Suprapubic skin (tissue), 4 donors: ENCODE results near the gene PDE5A. TPM values are rescaled to one million over a fixed set of nuclear protein-coding genes. Genes with fewer than 3 reads are reported as not detected.
"Not testable (repeated sequence)": the region's sequence is repeated elsewhere in the genome, so short reads cannot be mapped to it uniquely, and the experiment has no call there.

ENCODE experiments used
- DNase-seq, 2 donors: peaks; one replicate each; pipeline ENCODE4 v3.0.0-alpha.2; 2019; ENCODE audit warnings: low spot score in 2 of 2
- H3K27ac ChIP-seq: fragments of 200-600 bp; sonication (generic); one replicate; pipeline ENCODE4 v1.5.1; 2019
- H3K27me3 ChIP-seq: fragments of 200-600 bp; sonication (generic); one replicate; pipeline ENCODE4 v1.5.1; 2019
- H3K36me3 ChIP-seq: fragments of 200-600 bp; sonication (generic); one replicate; pipeline ENCODE4 v1.5.1; 2019
- H3K4me1 ChIP-seq: fragments of 200-600 bp; sonication (generic); one replicate; pipeline ENCODE4 v1.5.1; 2019
- H3K4me3 ChIP-seq: fragments of 200-600 bp; sonication (generic); one replicate; pipeline ENCODE4 v1.5.1; 2019; ENCODE audit warnings: mild to moderate bottlenecking
- H3K9me3 ChIP-seq: fragments of 200-600 bp; sonication (generic); one replicate; pipeline ENCODE4 v1.5.1; 2019
- CTCF ChIP-seq, 2 donors: fragments of 200-600 bp in 1 of 2; fragments of 450-650 bp in 1 of 2; sonication (generic) in 1 of 2; IDR thresholded peaks; one replicate each; pipeline ENCODE4 v1.5.1; 2016 to 2019; ENCODE audit warnings: antibody characterized with exemption in 2 of 2, mild to moderate bottlenecking in 1 of 2, moderate library complexity in 1 of 2
- EP300 ChIP-seq: sonication (generic); formaldehyde crosslinking; IDR thresholded peaks from one replicate; pipeline ENCODE4 v1.6.1; 2017; ENCODE audit warnings: antibody characterized with exemption
- POLR2A ChIP-seq, 2 donors: fragments of 450-650 bp; IDR thresholded peaks; one replicate each; pipeline ENCODE4 v1.6.1; 2017; ENCODE audit warnings: antibody characterized with exemption in 2 of 2, mild to moderate bottlenecking in 2 of 2, moderate library complexity in 2 of 2
- POLR2AphosphoS5 ChIP-seq, 3 donors: sonication (generic); formaldehyde crosslinking; IDR thresholded peaks; one replicate each; pipeline ENCODE4 v1.6.1; 2017; ENCODE audit warnings: antibody characterized with exemption in 3 of 3
- WGBS: methylation state at CpG from one replicate; pipeline ENCODE4 v1.1.5; 2018; 5-methylcytosine and 5-hydroxymethylcytosine counted together
- total RNA-seq, 4 donors: library from RNA; depleted of rRNA; stranded (reverse); fragments of >200 nt; gene quantifications; one replicate each; pipeline ENCODE4 v1.1.0, GENCODE V29; 2016

PDE5A gene
- total RNA-seq, 4 donors from 2014 or later: 6.4 to 20.0 (median 9.8) TPM

GRCh38 chr4:119646347-119647071 lies 17.9 kb upstream of the PDE5A start:
- no peak for DNase-seq
- Histone ChIP-seq H3K27me3 (no peaks in the 10 kb centered on the region), H3K27ac (no peak overlapping the region), H3K4me1 (no peaks in the 10 kb centered on the region), H3K4me3 (no peak overlapping the region), H3K36me3 (no peaks in the 10 kb centered on the region), H3K9me3 (no peaks in the 10 kb centered on the region)
- TF ChIP-seq POLR2AphosphoS5 (IDR thresholded peaks at IDR 0.05): no peak
- no peak for TF ChIP-seq POLR2A (IDR thresholded peaks at IDR 0.05)
- no peak for TF ChIP-seq CTCF (IDR thresholded peaks at IDR 0.05)
- no peak for TF ChIP-seq EP300
- WGBS: 34% methylated on average over 5 of the region's 5 CpGs

GRCh38 chr4:119643306-119644042 lies 14.9 kb upstream of the PDE5A start:
- WGBS: 63% methylated on average over 6 of the region's 6 CpGs
- no peaks in the 10 kb centered on the region for H3K9me3 ChIP-seq

GRCh38 chr4:119641765-119642164 lies 13.2 kb upstream of the PDE5A start:
- H3K4me1 ChIP-seq: no peaks in the 10 kb centered on the region
- no peak overlapping the region for H3K4me3 ChIP-seq
- DNase-seq: no peak
- H3K27ac ChIP-seq: no peak overlapping the region
- no peaks in the 10 kb centered on the region for H3K9me3 ChIP-seq
- TF ChIP-seq POLR2A (IDR thresholded peaks at IDR 0.05) (no peak), CTCF (IDR thresholded peaks at IDR 0.05) (no peak), POLR2AphosphoS5 (IDR thresholded peaks at IDR 0.05) (no peak), EP300 (no peak)
- no peaks in the 10 kb centered on the region for H3K27me3 ChIP-seq
- no peaks in the 10 kb centered on the region for H3K36me3 ChIP-seq

More at GRCh38 chr4:119643306-119644042, 14.9 kb upstream of the PDE5A start:
- TF ChIP-seq EP300 (no peak), POLR2AphosphoS5 (IDR thresholded peaks at IDR 0.05) (no peak), POLR2A (IDR thresholded peaks at IDR 0.05) (no peak), CTCF (IDR thresholded peaks at IDR 0.05) (no peak)
- H3K27me3 ChIP-seq: no peaks in the 10 kb centered on the region
- no peaks in the 10 kb centered on the region for H3K36me3 ChIP-seq
- no peak overlapping the region for H3K4me3 ChIP-seq
- no peak overlapping the region for H3K27ac ChIP-seq
- no peaks in the 10 kb centered on the region for H3K4me1 ChIP-seq
- DNase-seq: no peak

- Histone ChIP-seq H3K27me3 (no peaks in the 10 kb centered on the region), H3K4me1 (no peaks in the 10 kb centered on the region), H3K9me3 (no peaks in the 10 kb centered on the region), H3K4me3 (no peak overlapping the region), H3K27ac (no peak overlapping the region), H3K36me3 (no peaks in the 10 kb centered on the region)
- TF ChIP-seq EP300: no peak
- TF ChIP-seq POLR2A (IDR thresholded peaks at IDR 0.05): no peak
- TF ChIP-seq POLR2AphosphoS5 (IDR thresholded peaks at IDR 0.05): no peak
- TF ChIP-seq CTCF (IDR thresholded peaks at IDR 0.05): no peak
- WGBS: 50% methylated on average over 1 of the region's 1 CpG
- DNase-seq: no peak
These were observed 9.8 kb upstream of the PDE5A start for GRCh38 chr4:119638359-119638758.

- not testable (repeated sequence) for DNase-seq, H3K4me3 ChIP-seq
These were observed 8.2 kb upstream of the PDE5A start for GRCh38 chr4:119636851-119637250.

More at GRCh38 chr4:119636851-119637250, 8.2 kb upstream of the PDE5A start:
- H3K27me3 ChIP-seq, H3K27ac ChIP-seq, H3K4me1 ChIP-seq, H3K9me3 ChIP-seq, H3K36me3 ChIP-seq: not testable (repeated sequence)
